ENCODE results near the gene LRIT1.
A peak's percentile ranks its signal among the peaks of the same experiment; 100 is the strongest.
"Not testable (repeated sequence)": the region's sequence is repeated elsewhere in the genome, so short reads cannot be mapped to it uniquely, and the experiment has no call there.

The LRIT1 gene, protein sequence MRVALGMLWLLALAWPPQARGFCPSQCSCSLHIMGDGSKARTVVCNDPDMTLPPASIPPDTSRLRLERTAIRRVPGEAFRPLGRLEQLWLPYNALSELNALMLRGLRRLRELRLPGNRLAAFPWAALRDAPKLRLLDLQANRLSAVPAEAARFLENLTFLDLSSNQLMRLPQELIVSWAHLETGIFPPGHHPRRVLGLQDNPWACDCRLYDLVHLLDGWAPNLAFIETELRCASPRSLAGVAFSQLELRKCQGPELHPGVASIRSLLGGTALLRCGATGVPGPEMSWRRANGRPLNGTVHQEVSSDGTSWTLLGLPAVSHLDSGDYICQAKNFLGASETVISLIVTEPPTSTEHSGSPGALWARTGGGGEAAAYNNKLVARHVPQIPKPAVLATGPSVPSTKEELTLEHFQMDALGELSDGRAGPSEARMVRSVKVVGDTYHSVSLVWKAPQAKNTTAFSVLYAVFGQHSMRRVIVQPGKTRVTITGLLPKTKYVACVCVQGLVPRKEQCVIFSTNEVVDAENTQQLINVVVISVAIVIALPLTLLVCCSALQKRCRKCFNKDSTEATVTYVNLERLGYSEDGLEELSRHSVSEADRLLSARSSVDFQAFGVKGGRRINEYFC

DNA sequence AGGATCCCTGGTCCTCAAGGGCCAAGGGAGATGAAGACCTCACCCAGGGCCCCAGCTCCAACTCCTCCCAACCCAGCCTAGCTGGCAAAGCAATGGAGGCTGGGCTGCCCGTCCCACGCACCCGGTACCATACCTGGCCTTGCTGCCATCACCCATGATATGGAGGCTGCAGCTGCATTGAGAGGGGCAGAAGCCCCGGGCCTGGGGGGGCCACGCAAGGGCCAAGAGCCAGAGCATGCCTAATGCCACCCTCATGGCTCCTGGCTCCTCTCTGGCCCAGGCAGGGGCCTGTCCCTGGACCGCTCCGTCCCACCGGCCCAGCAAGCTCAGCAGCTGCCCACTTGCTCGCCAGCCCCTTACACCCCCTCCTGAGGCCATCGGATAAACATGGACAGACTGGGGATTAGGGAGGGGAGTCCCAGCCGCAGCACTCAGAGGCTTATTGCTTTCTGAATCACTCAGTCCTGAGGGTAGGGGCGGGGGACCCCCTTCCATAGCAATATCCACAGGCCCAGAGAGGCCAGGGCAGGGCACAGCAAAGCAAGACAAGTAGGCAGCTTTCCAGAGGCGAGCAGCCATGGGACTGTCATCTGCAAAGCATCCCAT, at the start of gene LRIT1:
LRIT1 (minus strand) TSS at position 362 of the 606 bp plus-strand sequence; CDS start at position 255, 107 bp downstream.
- DNase-seq (ENCODE audit: low read depth), result no peak

DNA sequence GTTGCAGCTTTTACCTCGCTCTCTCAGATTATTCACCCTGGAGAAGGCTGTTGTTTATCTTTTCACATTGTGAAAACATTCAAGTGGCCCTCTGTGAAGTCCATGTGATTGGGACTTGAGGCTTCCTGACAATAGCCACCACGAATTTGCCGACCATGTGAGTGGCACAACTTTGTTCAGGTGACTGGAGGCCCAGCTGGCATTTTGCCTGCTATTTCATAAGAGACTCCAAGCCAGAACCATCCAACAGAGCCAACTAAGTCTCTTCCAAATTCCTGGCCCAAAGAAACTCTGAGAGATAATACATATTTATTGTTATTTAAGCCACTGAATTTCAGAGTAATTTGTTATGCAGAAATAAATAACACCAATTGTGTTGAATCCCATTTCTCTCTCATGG, 48.9 kb upstream of the LRIT1 start:
- DNase-seq (ENCODE audit: low read depth), result no peak

GRCh38 chr10:84289521-84290200, 48.3 kb upstream of the LRIT1 start:
- no peak for DNase-seq (ENCODE audit: low read depth)

GRCh38 chr10:84288151-84288550, 46.8 kb upstream of the LRIT1 start:
- DNase-seq (ENCODE audit: low read depth), result no peak

- DNase-seq (ENCODE audit: low read depth), result no peak
These were observed 45.3 kb upstream of the LRIT1 start for GRCh38 chr10:84286695-84287094.

- DNase-seq (ENCODE audit: low read depth), result not testable (repeated sequence)
These were observed 38.6 kb upstream of the LRIT1 start for GRCh38 chr10:84279876-84280475.

DNA sequence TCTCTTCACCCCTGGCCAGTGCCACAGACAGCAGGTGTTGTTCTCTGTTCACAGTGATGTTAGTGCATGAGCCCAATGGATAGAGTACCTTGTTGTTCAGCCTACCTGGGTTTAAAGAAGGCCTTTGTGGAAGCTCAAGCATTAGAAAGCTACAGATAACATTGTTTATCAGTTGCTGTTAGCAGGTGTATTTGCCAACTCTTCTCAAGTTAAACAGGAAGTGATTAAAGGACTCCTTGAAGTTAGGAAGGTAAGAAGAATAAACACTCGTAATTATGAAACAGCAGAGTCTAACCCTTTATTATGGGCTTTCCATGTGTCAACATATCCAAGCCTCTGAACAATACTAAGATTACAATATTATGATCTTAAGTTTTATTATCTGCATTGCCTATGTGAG, 29.4 kb upstream of the LRIT1 start:
- DNase-seq (ENCODE audit: low read depth), result no peak

DNA sequence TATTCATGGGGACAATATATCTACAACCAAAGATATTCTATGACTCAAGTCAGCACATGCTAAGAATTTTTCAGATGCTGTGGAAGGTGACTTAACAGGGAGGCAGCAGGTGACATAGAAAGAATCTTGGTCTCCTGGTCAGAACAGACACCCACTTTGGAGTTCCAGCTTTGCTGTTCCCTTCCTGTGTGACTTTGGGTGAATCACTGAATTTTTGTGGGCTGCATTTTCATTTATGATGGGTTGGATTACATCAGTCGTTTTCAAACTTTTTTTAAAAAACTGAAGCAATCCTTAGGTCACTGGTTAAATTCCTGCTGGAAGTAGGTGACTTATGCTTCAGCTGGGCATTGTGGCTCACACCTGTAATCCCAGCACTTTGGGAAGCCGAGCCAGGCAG, 28.4 kb upstream of the LRIT1 start:
- DNase-seq (ENCODE audit: low read depth), result peak; percentile 87

GRCh38 chr10:84269162-84269561, 27.8 kb upstream of the LRIT1 start:
- no peak for DNase-seq (ENCODE audit: low read depth)

DNA sequence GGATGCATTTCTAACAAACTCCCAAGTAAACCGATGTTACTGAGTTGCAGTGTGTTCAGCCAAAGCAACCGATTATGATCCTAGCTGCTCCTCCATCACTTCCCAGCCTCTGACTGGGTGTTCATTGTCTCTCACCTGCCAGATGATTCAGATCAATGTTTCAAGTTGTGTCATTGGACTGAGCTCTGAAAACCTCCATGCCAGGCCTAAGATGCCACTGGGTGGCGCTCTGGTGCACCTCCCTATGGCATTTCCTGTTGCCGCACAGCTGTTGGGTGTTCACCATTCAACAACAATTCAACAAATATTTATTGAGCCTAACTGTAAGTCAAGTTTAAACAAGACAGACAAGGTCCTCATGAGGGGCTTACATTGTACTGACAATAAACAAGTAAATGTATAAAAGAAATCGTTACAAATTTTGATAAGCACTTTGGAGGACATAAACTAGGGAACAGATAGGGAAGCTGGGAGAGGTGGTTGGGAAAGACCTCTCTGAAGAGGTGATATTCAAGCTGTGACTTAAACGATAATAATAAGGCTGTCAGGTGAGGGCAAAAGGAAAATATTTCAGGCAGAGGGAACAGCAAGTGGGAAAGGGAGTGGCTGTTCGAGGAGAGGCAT, 26.3 kb upstream of the LRIT1 start:
- peak; percentile 56 for DNase-seq (ENCODE audit: low read depth)

DNA sequence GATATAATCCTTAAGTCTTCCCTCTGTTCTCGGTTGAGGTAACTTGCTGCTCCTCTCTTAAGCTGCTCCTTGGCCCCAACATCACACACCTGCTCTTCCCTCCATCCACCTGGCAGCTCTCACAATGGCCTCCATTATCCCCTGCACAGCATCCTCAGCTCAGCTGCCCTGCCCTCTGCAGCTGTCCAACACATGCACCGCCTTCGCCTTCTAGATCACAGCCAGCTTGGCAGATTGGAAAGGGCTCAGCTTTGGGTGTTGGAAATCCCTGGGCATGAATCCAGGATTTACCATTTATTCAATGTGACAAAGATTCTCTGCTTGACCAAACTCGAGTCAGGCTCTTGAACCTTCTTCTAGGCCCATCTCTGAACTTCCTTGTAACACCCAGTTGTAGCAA, 24.1 kb upstream of the LRIT1 start:
- no peak for DNase-seq (ENCODE audit: low read depth)

GRCh38 chr10:84264611-84265141, 23.3 kb upstream of the LRIT1 start:
- DNase-seq (ENCODE audit: low read depth), result peak; percentile 64

DNA sequence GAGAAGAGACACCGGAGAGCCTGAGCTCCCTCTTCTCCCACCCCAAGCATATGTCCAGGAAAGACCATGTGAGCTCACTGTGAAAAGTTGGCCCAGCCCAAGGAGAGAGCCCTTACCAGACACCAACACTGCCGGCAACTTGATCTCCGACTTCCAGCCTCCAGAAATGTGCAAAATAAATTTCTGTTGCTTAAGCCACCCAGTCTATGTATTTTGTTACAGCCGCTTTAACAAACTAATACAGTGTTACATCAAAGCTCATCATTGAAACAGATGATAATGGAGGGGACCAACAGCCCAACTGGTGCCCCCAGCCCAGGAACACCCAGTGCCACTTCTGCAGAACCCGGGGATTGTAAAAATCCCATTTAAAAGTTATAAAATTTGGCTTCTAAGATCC, 22.4 kb upstream of the LRIT1 start:
- no peak for DNase-seq (ENCODE audit: low read depth)

- DNase-seq (ENCODE audit: low read depth), result no peak
These were observed 21.0 kb upstream of the LRIT1 start for GRCh38 chr10:84262190-84262956.

DNA sequence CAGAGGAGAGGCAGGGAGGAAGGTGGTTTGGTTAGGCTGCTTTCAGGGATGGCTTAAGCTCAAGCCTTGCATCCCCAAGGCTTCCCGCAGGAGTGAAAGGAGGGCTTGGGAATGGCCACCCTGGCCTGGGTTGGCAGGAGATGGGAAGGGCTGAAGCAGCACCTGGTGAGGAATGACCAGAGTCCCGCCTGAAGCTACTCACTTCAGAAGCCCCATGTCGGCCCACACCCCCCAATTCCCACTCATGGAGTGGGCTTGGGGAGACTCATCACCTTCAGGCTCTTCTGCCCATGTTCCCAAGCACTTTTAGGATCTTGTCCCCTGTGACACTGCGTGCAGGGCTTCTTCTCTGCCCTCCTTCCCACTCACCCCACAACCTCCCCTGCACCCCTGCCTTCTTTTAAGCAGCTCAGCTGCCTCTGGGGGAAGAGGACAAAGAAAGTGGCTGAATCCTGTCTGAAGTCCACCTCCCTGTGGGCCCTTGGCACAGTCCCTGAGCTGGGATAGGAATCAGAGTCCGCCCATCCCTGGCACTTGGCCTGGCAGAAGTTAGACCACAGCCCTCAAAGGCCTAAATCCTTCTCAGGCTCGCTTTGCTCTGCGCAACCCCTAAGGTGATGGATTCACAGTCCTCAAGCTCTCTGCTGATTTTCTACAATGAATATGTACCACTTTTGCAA, 20.0 kb upstream of the LRIT1 start:
- no peak for DNase-seq (ENCODE audit: low read depth)

GRCh38 chr10:84258034-84258695, 16.8 kb upstream of the LRIT1 start:
- DNase-seq (ENCODE audit: low read depth), result no peak

- no peak for DNase-seq (ENCODE audit: low read depth)
These were observed 16.1 kb upstream of the LRIT1 start for GRCh38 chr10:84257343-84258020.

DNA sequence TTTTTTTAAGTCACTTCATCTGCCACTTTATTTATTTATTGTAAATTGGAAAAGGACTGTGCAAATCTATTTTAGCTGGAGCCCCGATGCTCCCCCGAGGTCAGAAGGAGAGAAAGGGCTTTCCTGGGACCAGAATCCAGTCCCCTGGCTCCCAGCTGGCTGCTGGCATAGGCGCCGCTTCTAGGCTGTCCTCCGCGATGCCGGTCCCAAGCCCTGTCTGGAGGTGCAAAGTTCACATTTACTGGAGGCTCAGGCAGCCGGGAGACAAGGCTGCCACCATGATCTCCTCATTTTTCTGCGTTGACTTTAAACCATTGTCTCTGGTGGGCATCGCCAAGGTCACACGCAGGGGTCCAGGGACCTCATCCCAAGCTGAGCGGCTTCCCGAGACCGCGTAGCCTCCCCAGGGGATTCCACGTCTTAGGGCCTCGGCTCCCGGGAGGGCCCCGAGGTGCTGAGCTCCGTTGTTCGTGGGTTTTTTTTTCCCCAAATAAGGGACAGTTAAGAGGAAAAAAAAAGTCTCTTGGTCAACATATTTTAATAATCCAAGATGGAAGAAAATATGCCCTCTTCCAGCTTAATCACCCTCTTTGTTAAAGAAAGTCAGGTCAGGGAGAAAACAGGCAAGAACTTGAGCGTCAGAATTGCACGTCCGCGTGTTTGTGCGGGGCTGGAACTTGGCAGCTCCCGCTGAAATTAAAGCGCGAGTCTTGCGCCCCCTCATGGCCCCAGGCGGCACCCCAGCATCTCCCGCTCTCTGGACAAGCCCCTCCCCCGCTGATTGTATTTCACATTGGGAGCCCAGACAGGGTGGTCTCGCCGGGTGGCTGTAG, 15.4 kb upstream of the LRIT1 start:
- DNase-seq (ENCODE audit: low read depth), result peak; percentile 41
